HepG2 (cell line): Measurements from ENCODE around the gene MYO7A. TPM values are rescaled to one million over a fixed set of nuclear protein-coding genes. Genes with fewer than 3 reads are reported as not detected.

Experiments
- ESRRA ChIP-seq: sonication (generic); formaldehyde crosslinking; IDR thresholded peaks from 2 replicates; pipeline ENCODE4 v1.5.1; 2020; ENCODE audit warnings: mild to moderate bottlenecking, low read depth, missing genetic modification reagents
- GLI4 ChIP-seq: sonication (generic); formaldehyde crosslinking; IDR thresholded peaks from 2 replicates; pipeline ENCODE4 v1.5.1; 2020; ENCODE audit warnings: missing genetic modification reagents, mild to moderate bottlenecking, moderate library complexity, borderline replicate concordance
- KDM6A ChIP-seq: IDR thresholded peaks from 2 replicates; pipeline ENCODE4 v1.6.1; 2016; ENCODE audit warnings: low read depth
- MYNN ChIP-seq: sonication (generic); formaldehyde crosslinking; IDR thresholded peaks from 2 replicates; pipeline ENCODE4 v1.4.0; 2020; ENCODE audit warnings: mild to moderate bottlenecking, low read depth, missing genetic modification reagents
- SMYD3 ChIP-seq: sonication (generic); formaldehyde crosslinking; IDR thresholded peaks from 2 replicates; pipeline ENCODE4 v1.8.1; 2023; ENCODE audit warnings: mild to moderate bottlenecking, missing genetic modification reagents
- SNAPC2 ChIP-seq: sonication (generic); formaldehyde crosslinking; IDR thresholded peaks from 2 replicates; pipeline ENCODE4 v1.8.1; 2022; ENCODE audit warnings: mild to moderate bottlenecking, missing genetic modification reagents
- ZNF510 ChIP-seq: sonication (generic); formaldehyde crosslinking; IDR thresholded peaks from 2 replicates; pipeline ENCODE4 v1.4.0; 2020; ENCODE audit warnings: low read depth, mild to moderate bottlenecking, missing genetic modification reagents
- ZNF616 ChIP-seq: sonication (generic); formaldehyde crosslinking; IDR thresholded peaks from 2 replicates; pipeline ENCODE4 v1.5.0; 2020; ENCODE audit warnings: low read depth, mild to moderate bottlenecking, missing genetic modification reagents
- polyA plus RNA-seq, 8 experiments: library from polyadenylated mRNA; depleted of rRNA in 3 of 8; stranded (reverse) in 7 of 8; unstranded in 1 of 8; fragments of >200 nt; fragmentation: Illumina TruSeq in 4 of 8; extraction: Trizol in 4 of 8; gene quantifications; 2 replicates each; pipeline versions ENCODE4 v1.2.1 to v1.2.3, GENCODE V29; 2011 to 2016; ENCODE audit warnings: low read depth in 4 of 8, missing spikeins in 1 of 8, mixed read lengths in 1 of 8; ENCODE audit not compliant: insufficient read depth in 1 of 8
- total RNA-seq, 5 experiments: library from RNA; depleted of rRNA; stranded (reverse); fragments of >200 nt; fragmentation: Illumina TruSeq; extraction: Trizol; gene quantifications; 2 replicates each; pipeline ENCODE4 v1.2.3, GENCODE V29; 2016; ENCODE audit warnings: low read depth in 1 of 5
- TF ChIP-seq, protein P1 (sequence below): sonication (generic); formaldehyde crosslinking; IDR thresholded peaks from 2 replicates; pipeline ENCODE4 v1.4.0; 2020; ENCODE audit warnings: missing genetic modification reagents
- TF ChIP-seq, protein P2 (sequence below): sonication (generic); formaldehyde crosslinking; IDR thresholded peaks from 2 replicates; pipeline ENCODE4 v1.4.0; 2020; ENCODE audit warnings: missing genetic modification reagents, borderline replicate concordance

The MYO7A gene
- total and polyA plus RNA-seq, 2 of the 13 experiments (the other 11 are each of a cell fraction or from before 2014, with no cell fraction given) = 7.5 to 10.0 TPM

DNA sequence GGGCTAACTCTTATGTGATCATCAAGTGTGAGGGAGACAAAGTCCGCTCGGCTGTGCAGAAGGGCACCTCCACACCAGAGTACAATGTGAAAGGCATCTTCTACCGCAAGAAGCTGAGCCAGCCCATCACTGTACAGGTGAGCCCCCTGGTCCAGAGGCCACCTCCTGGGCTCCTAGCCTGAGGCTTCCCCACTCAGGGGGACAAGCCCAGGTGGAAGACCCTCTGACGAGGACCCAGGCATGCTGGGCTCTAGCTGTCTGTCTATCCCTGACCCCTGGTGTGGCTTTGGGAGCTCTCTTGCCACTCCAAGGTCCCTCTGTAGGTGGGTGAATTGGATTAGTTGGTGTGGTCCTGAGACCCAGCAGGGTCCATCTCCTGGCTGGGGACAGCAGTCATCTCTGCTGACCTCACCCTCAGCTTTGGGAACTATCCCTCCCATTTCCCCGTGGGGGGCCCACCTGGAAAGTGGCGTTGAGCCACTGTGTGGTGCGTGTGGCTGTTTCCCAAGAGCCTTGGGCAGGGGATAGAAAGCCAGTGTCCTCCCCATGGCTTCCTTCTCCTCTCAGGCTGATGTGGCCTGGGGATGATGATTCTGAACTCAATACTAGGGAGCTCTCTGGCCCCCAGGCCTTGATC lies 5.4 kb upstream of the MYO7A start (continued):
- TF ChIP-seq SMYD3 = no peak
- TF ChIP-seq ZNF510 (CRISPR knock-in tag) = no peak
- no peak for TF ChIP-seq KDM6A (CRISPR knock-in tag)
- TF ChIP-seq, protein P1, sequence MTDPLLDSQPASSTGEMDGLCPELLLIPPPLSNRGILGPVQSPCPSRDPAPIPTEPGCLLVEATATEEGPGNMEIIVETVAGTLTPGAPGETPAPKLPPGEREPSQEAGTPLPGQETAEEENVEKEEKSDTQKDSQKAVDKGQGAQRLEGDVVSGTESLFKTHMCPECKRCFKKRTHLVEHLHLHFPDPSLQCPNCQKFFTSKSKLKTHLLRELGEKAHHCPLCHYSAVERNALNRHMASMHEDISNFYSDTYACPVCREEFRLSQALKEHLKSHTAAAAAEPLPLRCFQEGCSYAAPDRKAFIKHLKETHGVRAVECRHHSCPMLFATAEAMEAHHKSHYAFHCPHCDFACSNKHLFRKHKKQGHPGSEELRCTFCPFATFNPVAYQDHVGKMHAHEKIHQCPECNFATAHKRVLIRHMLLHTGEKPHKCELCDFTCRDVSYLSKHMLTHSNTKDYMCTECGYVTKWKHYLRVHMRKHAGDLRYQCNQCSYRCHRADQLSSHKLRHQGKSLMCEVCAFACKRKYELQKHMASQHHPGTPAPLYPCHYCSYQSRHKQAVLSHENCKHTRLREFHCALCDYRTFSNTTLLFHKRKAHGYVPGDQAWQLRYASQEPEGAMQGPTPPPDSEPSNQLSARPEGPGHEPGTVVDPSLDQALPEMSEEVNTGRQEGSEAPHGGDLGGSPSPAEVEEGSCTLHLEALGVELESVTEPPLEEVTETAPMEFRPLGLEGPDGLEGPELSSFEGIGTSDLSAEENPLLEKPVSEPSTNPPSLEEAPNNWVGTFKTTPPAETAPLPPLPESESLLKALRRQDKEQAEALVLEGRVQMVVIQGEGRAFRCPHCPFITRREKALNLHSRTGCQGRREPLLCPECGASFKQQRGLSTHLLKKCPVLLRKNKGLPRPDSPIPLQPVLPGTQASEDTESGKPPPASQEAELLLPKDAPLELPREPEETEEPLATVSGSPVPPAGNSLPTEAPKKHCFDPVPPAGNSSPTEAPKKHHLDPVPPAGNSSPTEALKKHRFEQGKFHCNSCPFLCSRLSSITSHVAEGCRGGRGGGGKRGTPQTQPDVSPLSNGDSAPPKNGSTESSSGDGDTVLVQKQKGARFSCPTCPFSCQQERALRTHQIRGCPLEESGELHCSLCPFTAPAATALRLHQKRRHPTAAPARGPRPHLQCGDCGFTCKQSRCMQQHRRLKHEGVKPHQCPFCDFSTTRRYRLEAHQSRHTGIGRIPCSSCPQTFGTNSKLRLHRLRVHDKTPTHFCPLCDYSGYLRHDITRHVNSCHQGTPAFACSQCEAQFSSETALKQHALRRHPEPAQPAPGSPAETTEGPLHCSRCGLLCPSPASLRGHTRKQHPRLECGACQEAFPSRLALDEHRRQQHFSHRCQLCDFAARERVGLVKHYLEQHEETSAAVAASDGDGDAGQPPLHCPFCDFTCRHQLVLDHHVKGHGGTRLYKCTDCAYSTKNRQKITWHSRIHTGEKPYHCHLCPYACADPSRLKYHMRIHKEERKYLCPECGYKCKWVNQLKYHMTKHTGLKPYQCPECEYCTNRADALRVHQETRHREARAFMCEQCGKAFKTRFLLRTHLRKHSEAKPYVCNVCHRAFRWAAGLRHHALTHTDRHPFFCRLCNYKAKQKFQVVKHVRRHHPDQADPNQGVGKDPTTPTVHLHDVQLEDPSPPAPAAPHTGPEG (CRISPR knock-in tag) = no peak
- TF ChIP-seq ESRRA = no peak
- TF ChIP-seq SNAPC2 (CRISPR knock-in tag) = no peak
- TF ChIP-seq, protein P2, sequence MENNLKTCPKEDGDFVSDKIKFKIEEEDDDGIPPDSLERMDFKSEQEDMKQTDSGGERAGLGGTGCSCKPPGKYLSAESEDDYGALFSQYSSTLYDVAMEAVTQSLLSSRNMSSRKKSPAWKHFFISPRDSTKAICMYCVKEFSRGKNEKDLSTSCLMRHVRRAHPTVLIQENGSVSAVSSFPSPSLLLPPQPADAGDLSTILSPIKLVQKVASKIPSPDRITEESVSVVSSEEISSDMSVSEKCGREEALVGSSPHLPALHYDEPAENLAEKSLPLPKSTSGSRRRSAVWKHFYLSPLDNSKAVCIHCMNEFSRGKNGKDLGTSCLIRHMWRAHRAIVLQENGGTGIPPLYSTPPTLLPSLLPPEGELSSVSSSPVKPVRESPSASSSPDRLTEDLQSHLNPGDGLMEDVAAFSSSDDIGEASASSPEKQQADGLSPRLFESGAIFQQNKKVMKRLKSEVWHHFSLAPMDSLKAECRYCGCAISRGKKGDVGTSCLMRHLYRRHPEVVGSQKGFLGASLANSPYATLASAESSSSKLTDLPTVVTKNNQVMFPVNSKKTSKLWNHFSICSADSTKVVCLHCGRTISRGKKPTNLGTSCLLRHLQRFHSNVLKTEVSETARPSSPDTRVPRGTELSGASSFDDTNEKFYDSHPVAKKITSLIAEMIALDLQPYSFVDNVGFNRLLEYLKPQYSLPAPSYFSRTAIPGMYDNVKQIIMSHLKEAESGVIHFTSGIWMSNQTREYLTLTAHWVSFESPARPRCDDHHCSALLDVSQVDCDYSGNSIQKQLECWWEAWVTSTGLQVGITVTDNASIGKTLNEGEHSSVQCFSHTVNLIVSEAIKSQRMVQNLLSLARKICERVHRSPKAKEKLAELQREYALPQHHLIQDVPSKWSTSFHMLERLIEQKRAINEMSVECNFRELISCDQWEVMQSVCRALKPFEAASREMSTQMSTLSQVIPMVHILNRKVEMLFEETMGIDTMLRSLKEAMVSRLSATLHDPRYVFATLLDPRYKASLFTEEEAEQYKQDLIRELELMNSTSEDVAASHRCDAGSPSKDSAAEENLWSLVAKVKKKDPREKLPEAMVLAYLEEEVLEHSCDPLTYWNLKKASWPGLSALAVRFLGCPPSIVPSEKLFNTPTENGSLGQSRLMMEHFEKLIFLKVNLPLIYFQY (CRISPR knock-in tag) = no peak
- TF ChIP-seq MYNN (CRISPR knock-in tag) = no peak
- TF ChIP-seq GLI4 = no peak
- TF ChIP-seq ZNF616 (CRISPR knock-in tag) = no peak
